ENCODE data around the gene TRAM2. TPM values are rescaled to one million over a fixed set of nuclear protein-coding genes. Genes with fewer than 3 reads are reported as not detected.

The TRAM2 gene
- total and polyA plus RNA-seq, 2 donors (not counting 3 experiments of a cell fraction or from before 2014, with no cell fraction given): 85.7 to 98.6 TPM

GRCh38 chr6:52562911-52563310 lies 13.9 kb downstream of the TRAM2 start:
- peaks cover 99% of the 10 kb centered on the region for H3K79me2 ChIP-seq (ENCODE audit: control insufficient read depth, insufficient read depth, low read length)
- ChIA-PET POLR2A (interaction anchor here (0.6 kb wide), 1 partner anchor 11 kb away, joined by 4 read pairs; no protein-coding TSS in a partner anchor), CTCF (interaction anchor here (0.7 to 1.5 kb wide), 3 partner anchors 12 to 786 kb away, joined by 3 to 4 read pairs (median 4); partner anchors contain the start of gene ELOVL5)
- peaks cover 43% of the 10 kb centered on the region for H3K4me1 ChIP-seq (ENCODE audit: control insufficient read depth, extremely low read depth, insufficient read depth, low read length)
- TF ChIP-seq FOS (IDR thresholded peaks at IDR 0.05; ENCODE audit: borderline replicate concordance, insufficient read depth, low read length): no peak
- peak; percentile 31 for TF ChIP-seq JUN (IDR thresholded peaks at IDR 0.05; ENCODE audit: borderline replicate concordance, insufficient read depth, insufficient read length, low read depth)
- H3K27ac ChIP-seq (ENCODE audit: insufficient read depth, low read depth, low read length): peak overlapping the region; percentile 34
- no peaks in the 10 kb centered on the region for H3K9me3 ChIP-seq (replicated peaks; ENCODE audit: control insufficient read depth, insufficient read depth, low read length)
- BruUV-seq (replicated peaks): no TSS peak
- H3K9me1 ChIP-seq (replicated peaks; ENCODE audit: control insufficient read depth, extremely low read depth, insufficient read depth, low read length): no peaks in the 10 kb centered on the region
- peak overlapping the region; percentile 21 for H3K4me2 ChIP-seq (ENCODE audit: insufficient read depth, low read length)
- H2AFZ ChIP-seq (ENCODE audit: low read depth, low read length): no peak overlapping the region
- no peaks in the 10 kb centered on the region for H3K27me3 ChIP-seq (ENCODE audit: control insufficient read depth in 2 of 2, insufficient read depth in 2 of 2, low read length in 2 of 2)
- dilution Hi-C loops (cut with MboI; ENCODE audit: extremely low pct_ligation_motif_present, low sequenced_read_pairs) (no loop called here), intact Hi-C loops (cut with micrococcal nuclease) (no loop called here)
- no peaks in the 10 kb centered on the region for H4K20me1 ChIP-seq (replicated peaks; ENCODE audit: control insufficient read depth, extremely low read depth, insufficient read depth, low read length)
- no peak overlapping the region for H3K4me3 ChIP-seq (replicated peaks in 1 of 3; ENCODE audit: insufficient read depth in 1 of 3, low read depth in 1 of 3, low read length in 3 of 3)
- H3K9ac ChIP-seq (replicated peaks; ENCODE audit: extremely low read depth, insufficient read depth, low read length): no peak overlapping the region
- no peaks in the 10 kb centered on the region for H3K36me3 ChIP-seq (ENCODE audit: control insufficient read depth in 2 of 2, extremely low read depth in 1 of 2, insufficient read depth in 2 of 2, low read length in 2 of 2)
- DNase-seq (ENCODE audit: low read depth, low spot score): peak; percentile 83
- peak; percentile 66 for FAIRE-seq

- no peak overlapping the region for H3K9ac ChIP-seq (replicated peaks; ENCODE audit: extremely low read depth, insufficient read depth, low read length)
- POLR2A ChIA-PET: no interaction called here
- no TSS peak for BruUV-seq (replicated peaks)
Measured at GRCh38 chr6:52560462-52560861, 16.4 kb downstream of the TRAM2 start.

More at GRCh38 chr6:52560462-52560861, 16.4 kb downstream of the TRAM2 start:
- Histone ChIP-seq H3K4me1 (ENCODE audit: control insufficient read depth, extremely low read depth, insufficient read depth, low read length) (peaks cover 20% of the 10 kb centered on the region), H4K20me1 (replicated peaks; ENCODE audit: control insufficient read depth, extremely low read depth, insufficient read depth, low read length) (no peaks in the 10 kb centered on the region), H3K9me3 (replicated peaks; ENCODE audit: control insufficient read depth, insufficient read depth, low read length) (no peaks in the 10 kb centered on the region), H3K4me3 (replicated peaks in 1 of 3; ENCODE audit: insufficient read depth in 1 of 3, low read depth in 1 of 3, low read length in 3 of 3) (no peak overlapping the region), H3K4me2 (ENCODE audit: insufficient read depth, low read length) (no peak overlapping the region), H3K36me3 (ENCODE audit: control insufficient read depth in 2 of 2, extremely low read depth in 1 of 2, insufficient read depth in 2 of 2, low read length in 2 of 2) (no peaks in the 10 kb centered on the region), H3K27ac (ENCODE audit: insufficient read depth, low read depth, low read length) (no peak overlapping the region), H3K79me2 (ENCODE audit: control insufficient read depth, insufficient read depth, low read length) (peaks cover 97% of the 10 kb centered on the region), H3K27me3 (ENCODE audit: control insufficient read depth in 2 of 2, insufficient read depth in 2 of 2, low read length in 2 of 2) (no peaks in the 10 kb centered on the region), H2AFZ (ENCODE audit: low read depth, low read length) (no peak overlapping the region), H3K9me1 (replicated peaks; ENCODE audit: control insufficient read depth, extremely low read depth, insufficient read depth, low read length) (no peaks in the 10 kb centered on the region)
- DNase-seq (ENCODE audit: low read depth, low spot score) (no peak), FAIRE-seq (no peak)
- CTCF ChIA-PET: no interaction called here
- no peak for TF ChIP-seq POLR2A (IDR thresholded peaks at IDR 0.05; ENCODE audit: low read depth, low read length)
- TF ChIP-seq EZH2 (IDR thresholded peaks at IDR 0.05; ENCODE audit: borderline replicate concordance, low read depth, low read length, severe bottlenecking): no peak
- TF ChIP-seq JUN (IDR thresholded peaks at IDR 0.05; ENCODE audit: borderline replicate concordance, insufficient read depth, insufficient read length, low read depth): no peak
- TF ChIP-seq GATA2 (IDR thresholded peaks at IDR 0.05; ENCODE audit: insufficient read depth, insufficient read length, low read depth, low read length): no peak
- TF ChIP-seq POLR2AphosphoS5 (IDR thresholded peaks at IDR 0.05; ENCODE audit: insufficient read depth, low read depth, low read length): no peak
- no peak for TF ChIP-seq MYC (IDR thresholded peaks at IDR 0.05; ENCODE audit: low read depth, low read length)
- no peak for TF ChIP-seq CTCF (IDR thresholded peaks at IDR 0.05; ENCODE audit: extremely low read depth in 1 of 2, insufficient read depth in 1 of 2, low read depth in 1 of 2, low read length in 2 of 2)
- no peak for TF ChIP-seq FOS (IDR thresholded peaks at IDR 0.05; ENCODE audit: borderline replicate concordance, insufficient read depth, low read length)
- intact Hi-C loops (cut with micrococcal nuclease): no loop called here
- dilution Hi-C loops (cut with MboI; ENCODE audit: extremely low pct_ligation_motif_present, low sequenced_read_pairs): no loop called here

Data from endothelial cell of umbilical vein (primary cell).